Ovary (tissue), 3 donors: ENCODE measurements around the gene SUCO.

Source experiments
- CTCF ChIP-seq, 3 donors: fragments of 450-650 bp in 2 of 3; fragments of 200-600 bp in 1 of 3; IDR thresholded peaks; one replicate each; pipeline versions ENCODE4 v1.5.1 to v1.8.0; 2016 to 2022; ENCODE audit warnings: antibody characterized with exemption in 3 of 3, mild to moderate bottlenecking in 1 of 3
- POLR2A ChIP-seq: fragments of 450-650 bp; IDR thresholded peaks from one replicate; pipeline ENCODE4 v1.6.1; 2017; ENCODE audit warnings: antibody characterized with exemption, mild to moderate bottlenecking, moderate library complexity
- donor health status: DM: no; HTN: no; CAD: no.

GRCh38 chr1:172657586-172657985 lies 124.6 kb downstream of the SUCO start:
- TF ChIP-seq CTCF (IDR thresholded peaks at IDR 0.05) (no peak), POLR2A (no peak)
